ENCODE data around the gene PLA2G12A.

DNA sequence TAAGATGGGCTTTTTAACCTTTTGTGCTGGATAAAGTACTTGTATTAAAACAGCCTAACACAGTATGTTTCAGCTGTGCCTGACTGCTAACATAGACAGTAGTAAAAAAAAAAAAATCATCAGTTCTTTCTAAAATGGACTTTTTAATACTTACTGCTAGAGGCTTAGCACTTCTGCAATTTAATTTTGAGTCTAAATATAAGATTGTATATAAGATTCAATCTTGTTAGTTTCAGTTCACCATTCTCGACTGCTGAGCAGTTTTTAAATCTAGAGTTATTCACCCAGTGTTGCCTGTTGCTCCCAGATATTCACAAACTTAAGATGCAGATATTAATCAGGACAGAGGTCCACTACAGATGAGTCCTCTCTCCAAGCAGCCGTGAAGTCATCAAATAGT, 6.8 kb downstream of the PLA2G12A start:
- TF ChIP-seq SETDB1 (IDR thresholded peaks at IDR 0.05; ENCODE audit: insufficient read length, low read length) (no peak), ZNF768 (tag by site-specific recombination; IDR thresholded peaks at IDR 0.05) (no peak), ZNF24 (tag by site-specific recombination; IDR thresholded peaks at IDR 0.05) (no peak), PBX3 (CRISPR knock-in tag; IDR thresholded peaks at IDR 0.05) (no peak)

Measured in HEK293 (cell line).